Colonic mucosa (tissue), 4 donors: Measurements from ENCODE around the gene ICAM1. TPM values are rescaled to one million over a fixed set of nuclear protein-coding genes. Genes with fewer than 3 reads are reported as not detected.

Experiments used
- DNase-seq: peaks from one replicate; pipeline ENCODE4 v3.0.0-alpha.2; 2020
- H3K27ac ChIP-seq: fragments of 200-600 bp; one replicate; pipeline ENCODE4 v1.8.0; 2021
- H3K27me3 ChIP-seq: fragments of 200-600 bp; one replicate; pipeline ENCODE4 v1.8.0; 2021
- H3K36me3 ChIP-seq: fragments of 200-600 bp; one replicate; pipeline ENCODE4 v1.8.0; 2021
- H3K4me1 ChIP-seq: fragments of 200-600 bp; one replicate; pipeline ENCODE4 v1.8.0; 2021; ENCODE audit warnings: mild to moderate bottlenecking
- H3K4me3 ChIP-seq: fragments of 200-600 bp; one replicate; pipeline ENCODE4 v1.8.0; 2021
- H3K9ac ChIP-seq, 2 donors: one replicate each; pipeline ENCODE4 v1.7.0; 2013; ENCODE audit warnings: control low read depth in 2 of 2, low read depth in 2 of 2, low read length in 2 of 2
- H3K9me3 ChIP-seq: fragments of 200-600 bp; one replicate; pipeline ENCODE4 v1.8.0; 2021
- intact Hi-C: fragments of 100-400 bp; cut with DNase I; formaldehyde crosslinking; loops from one replicate; pipeline ENCODE4 v1.14.1; 2022
- total RNA-seq, 2 donors: library from RNA; stranded (reverse); fragmentation: NEBNext Ultra II Directional in 1 of 2; extraction: Animal tissue kit (Norgen Biotek cat#: 25700) in 1 of 2; gene quantifications; one replicate each; pipeline ENCODE4 v1.2.1, GENCODE V29; 2021
- TF ChIP-seq, protein P1 (sequence below): fragments of 200-600 bp; IDR thresholded peaks from one replicate; pipeline ENCODE4 v1.8.0; 2022; ENCODE audit warnings: antibody characterized with exemption, mild to moderate bottlenecking
- donor health status: healthy.
- donor health status: DM: no; HTN: no; CAD: no.
- donor health status: DM: no; HTN: no; CAD: no.

Gene ICAM1
- total RNA-seq, 2 donors from 2014 or later, result 3.5 to 13.1 TPM

GRCh38 chr19:10317045-10317856, 46.3 kb downstream of the ICAM1 start:
- no peak for DNase-seq
- H3K36me3 ChIP-seq, result peaks cover 4% of the 10 kb centered on the region
- peaks cover 7% of the 10 kb centered on the region for H3K4me1 ChIP-seq
- intact Hi-C loops, result no loop called here
- no peaks in the 10 kb centered on the region for H3K27me3 ChIP-seq
- TF ChIP-seq, protein P1, sequence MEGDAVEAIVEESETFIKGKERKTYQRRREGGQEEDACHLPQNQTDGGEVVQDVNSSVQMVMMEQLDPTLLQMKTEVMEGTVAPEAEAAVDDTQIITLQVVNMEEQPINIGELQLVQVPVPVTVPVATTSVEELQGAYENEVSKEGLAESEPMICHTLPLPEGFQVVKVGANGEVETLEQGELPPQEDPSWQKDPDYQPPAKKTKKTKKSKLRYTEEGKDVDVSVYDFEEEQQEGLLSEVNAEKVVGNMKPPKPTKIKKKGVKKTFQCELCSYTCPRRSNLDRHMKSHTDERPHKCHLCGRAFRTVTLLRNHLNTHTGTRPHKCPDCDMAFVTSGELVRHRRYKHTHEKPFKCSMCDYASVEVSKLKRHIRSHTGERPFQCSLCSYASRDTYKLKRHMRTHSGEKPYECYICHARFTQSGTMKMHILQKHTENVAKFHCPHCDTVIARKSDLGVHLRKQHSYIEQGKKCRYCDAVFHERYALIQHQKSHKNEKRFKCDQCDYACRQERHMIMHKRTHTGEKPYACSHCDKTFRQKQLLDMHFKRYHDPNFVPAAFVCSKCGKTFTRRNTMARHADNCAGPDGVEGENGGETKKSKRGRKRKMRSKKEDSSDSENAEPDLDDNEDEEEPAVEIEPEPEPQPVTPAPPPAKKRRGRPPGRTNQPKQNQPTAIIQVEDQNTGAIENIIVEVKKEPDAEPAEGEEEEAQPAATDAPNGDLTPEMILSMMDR, result no peak
- no peaks in the 10 kb centered on the region for H3K9me3 ChIP-seq
- no peak overlapping the region for H3K4me3 ChIP-seq
- no peak overlapping the region for H3K9ac ChIP-seq
- no peak overlapping the region for H3K27ac ChIP-seq

DNA sequence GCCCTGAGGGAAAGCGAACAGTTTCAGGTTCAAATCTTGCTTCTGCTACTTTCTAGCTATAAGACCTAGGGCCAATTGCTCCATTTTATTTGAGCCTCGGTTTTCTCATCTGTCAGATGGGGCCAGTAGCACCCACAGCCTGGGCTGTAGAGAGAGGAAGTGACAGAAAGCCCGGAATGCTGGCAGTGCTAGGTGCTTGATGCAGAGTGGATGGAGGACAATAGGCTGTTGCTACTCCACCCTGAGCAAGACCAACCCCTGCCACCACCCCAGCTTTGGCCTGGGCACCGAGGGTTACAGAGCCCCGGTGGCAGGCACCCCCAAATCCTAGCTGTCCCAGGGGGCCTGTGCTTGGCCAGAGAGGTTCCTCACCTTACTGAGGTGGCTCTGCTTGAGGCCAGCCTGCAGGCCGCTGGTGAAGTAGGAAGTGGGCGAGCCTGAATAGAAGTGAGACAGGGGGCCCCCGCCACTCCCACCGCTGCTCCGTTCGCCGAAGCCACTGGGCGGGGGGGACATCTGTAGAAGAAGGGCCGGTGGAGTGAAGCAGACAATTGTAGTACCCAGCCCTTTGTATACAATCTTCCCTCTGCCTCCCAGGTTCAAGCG, 47.0 kb downstream of the ICAM1 start:
- Histone ChIP-seq H3K27me3 (no peaks in the 10 kb centered on the region), H3K36me3 (peaks cover 4% of the 10 kb centered on the region), H3K4me3 (no peak overlapping the region), H3K9me3 (no peaks in the 10 kb centered on the region), H3K4me1 (peaks cover 7% of the 10 kb centered on the region), H3K27ac (no peak overlapping the region), H3K9ac (no peak overlapping the region)
- intact Hi-C loops, result no loop called here
- DNase-seq, result no peak
- TF ChIP-seq, protein P1, result no peak

GRCh38 chr19:10318807-10319682, 48.1 kb downstream of the ICAM1 start:
- Histone ChIP-seq H3K4me1 (peaks cover 7% of the 10 kb centered on the region), H3K27me3 (no peaks in the 10 kb centered on the region), H3K36me3 (peaks cover 4% of the 10 kb centered on the region), H3K9ac (no peak overlapping the region), H3K9me3 (no peaks in the 10 kb centered on the region), H3K4me3 (no peak overlapping the region), H3K27ac (no peak overlapping the region)
- no peak for DNase-seq
- TF ChIP-seq, protein P1, result no peak
- intact Hi-C loops, result no loop called here

DNA sequence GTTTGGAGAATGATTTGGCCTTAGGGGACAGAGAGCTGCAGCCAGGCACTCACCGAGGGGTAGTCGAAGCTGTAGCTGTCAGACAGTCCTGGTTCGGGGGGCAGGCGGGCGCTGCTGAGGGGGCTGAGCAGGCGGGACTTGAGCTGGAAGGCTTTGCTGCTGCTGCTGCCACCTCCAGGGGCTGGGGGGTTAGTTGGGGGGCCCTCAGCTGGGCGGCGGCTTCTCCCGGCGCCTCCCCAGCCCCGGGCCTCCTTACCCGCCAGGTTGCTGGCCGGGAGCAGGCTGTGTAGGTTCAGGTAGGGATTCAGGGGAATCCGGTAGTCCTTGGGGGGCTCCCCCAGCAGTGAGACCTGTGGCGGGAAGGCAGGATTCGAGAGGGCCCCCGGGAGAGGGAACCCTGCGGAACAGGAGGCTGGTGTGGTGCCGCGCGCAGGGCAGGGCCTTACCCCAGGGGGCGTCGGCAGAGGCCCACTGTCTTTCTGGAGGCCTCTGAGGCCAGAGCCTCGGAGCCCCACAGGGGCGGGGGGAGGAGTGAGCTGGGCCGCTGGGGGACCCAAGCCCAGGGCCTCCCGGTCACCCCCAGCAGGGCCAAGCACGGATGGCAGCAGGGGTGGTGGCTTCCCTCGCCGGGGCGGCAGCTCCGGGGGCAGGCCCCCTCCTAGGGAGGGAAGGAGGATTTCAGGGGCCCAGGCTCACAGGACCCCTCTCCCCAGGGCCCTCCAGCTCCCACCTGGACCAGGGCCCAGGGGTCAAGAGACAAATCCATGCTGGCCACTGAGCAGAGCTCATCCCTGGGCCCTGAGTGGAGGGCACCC, 49.9 kb downstream of the ICAM1 start:
- DNase-seq, result no peak
- peak overlapping the region; percentile 50 to 89 for H3K9ac ChIP-seq
- no peaks in the 10 kb centered on the region for H3K27me3 ChIP-seq
- peaks cover 7% of the 10 kb centered on the region for H3K4me1 ChIP-seq
- H3K9me3 ChIP-seq, result no peaks in the 10 kb centered on the region
- H3K36me3 ChIP-seq, result peaks cover 4% of the 10 kb centered on the region
- peak overlapping the region; percentile 84 for H3K27ac ChIP-seq
- TF ChIP-seq, protein P1, result no peak
- intact Hi-C loops, result no loop called here
- no peak overlapping the region for H3K4me3 ChIP-seq

GRCh38 chr19:10321417-10321797, 50.5 kb downstream of the ICAM1 start:
- intact Hi-C loops, result no loop called here
- H3K36me3 ChIP-seq, result peaks cover 4% of the 10 kb centered on the region
- no peak overlapping the region for H3K4me3 ChIP-seq
- TF ChIP-seq, protein P1, result no peak
- H3K9me3 ChIP-seq, result no peaks in the 10 kb centered on the region
- H3K4me1 ChIP-seq, result peaks cover 7% of the 10 kb centered on the region
- H3K27me3 ChIP-seq, result no peaks in the 10 kb centered on the region
- peak overlapping the region; percentile 84 for H3K27ac ChIP-seq
- peak; percentile 88 for DNase-seq
- peak overlapping the region; percentile 50 to 89 for H3K9ac ChIP-seq
